Stromal cell of bone marrow (primary cell): Measurements from ENCODE around the gene MYRF.

ENCODE experiments used
- DNase-seq: peaks from one replicate; pipeline ENCODE4 v3.0.0-alpha.2; 2012; ENCODE audit warnings: low read depth

MYRF gene

GRCh38 chr11:61739413-61739812, 13.0 kb upstream of the MYRF start:
- no peak for DNase-seq

GRCh38 chr11:61739966-61740365, 12.5 kb upstream of the MYRF start:
- no peak for DNase-seq

GRCh38 chr11:61742391-61742790, 10.0 kb upstream of the MYRF start:
- DNase-seq: no peak

- no peak for DNase-seq
Observed at GRCh38 chr11:61743486-61744095, 8.8 kb upstream of the MYRF start.

- no peak for DNase-seq
Observed at GRCh38 chr11:61744181-61744580, 8.3 kb upstream of the MYRF start.

- DNase-seq: no peak
Observed at GRCh38 chr11:61744609-61745156, 7.8 kb upstream of the MYRF start.

- DNase-seq: no peak
Observed at GRCh38 chr11:61745781-61746441, 6.5 kb upstream of the MYRF start.

GRCh38 chr11:61746442-61747191, 5.8 kb upstream of the MYRF start:
- no peak for DNase-seq

GRCh38 chr11:61747192-61747966, 5.1 kb upstream of the MYRF start:
- peak; percentile 33 for DNase-seq

GRCh38 chr11:61747967-61748285, 4.5 kb upstream of the MYRF start:
- no peak for DNase-seq

GRCh38 chr11:61749591-61750217, 2.7 kb upstream of the MYRF start:
- DNase-seq: no peak

- no peak for DNase-seq
Observed at GRCh38 chr11:61750631-61751273, 1.7 kb upstream of the MYRF start.

GRCh38 chr11:61751384-61751783, 1.1 kb upstream of the MYRF start:
- DNase-seq: no peak

GRCh38 chr11:61752925-61753521, 587 bp downstream of the MYRF start:
- no peak for DNase-seq

- DNase-seq: no peak
Observed at GRCh38 chr11:61753672-61754071, 1.2 kb downstream of the MYRF start.

- no peak for DNase-seq
Observed at GRCh38 chr11:61754534-61755482, 2.4 kb downstream of the MYRF start.

- DNase-seq: no peak
Observed at GRCh38 chr11:61756147-61756451, 3.7 kb downstream of the MYRF start.

- no peak for DNase-seq
Observed at GRCh38 chr11:61756452-61757212, 4.2 kb downstream of the MYRF start.

GRCh38 chr11:61757213-61757862, 4.9 kb downstream of the MYRF start:
- no peak for DNase-seq
